Osteoblast (primary cell): ENCODE measurements around the gene PI4KA. TPM values are rescaled to one million over a fixed set of nuclear protein-coding genes. Genes with fewer than 3 reads are reported as not detected.
A peak's percentile ranks its signal among the peaks of the same experiment; 100 is the strongest.

Source experiments
- DNase-seq: peaks from one replicate; pipeline ENCODE4 v3.0.0; 2011; ENCODE audit warnings: low spot score, mixed read lengths; ENCODE audit not compliant: insufficient read length; ENCODE audit errors: missing footprints
- H2AFZ ChIP-seq: 2 replicates; pipeline ENCODE4 v1.6.0; 2011; ENCODE audit warnings: mild to moderate bottlenecking, low read length
- H3K27ac ChIP-seq: 2 replicates; pipeline ENCODE4 v1.5.1; 2011; ENCODE audit warnings: mild to moderate bottlenecking, low read depth, low read length, moderate library complexity
- H3K27me3 ChIP-seq: 2 replicates; pipeline ENCODE4 v1.6.0; 2012; ENCODE audit warnings: mild to moderate bottlenecking, control low read depth, inconsistent platforms, low read length, moderate library complexity; ENCODE audit not compliant: insufficient read depth
- H3K36me3 ChIP-seq: 2 replicates; pipeline ENCODE4 v1.5.1; 2011; ENCODE audit warnings: mild to moderate bottlenecking, low read length, control low read depth, moderate library complexity; ENCODE audit not compliant: insufficient read depth
- H3K4me1 ChIP-seq: 2 replicates; pipeline ENCODE4 v1.5.1; 2011; ENCODE audit warnings: mild to moderate bottlenecking, low read length, control low read depth, moderate library complexity; ENCODE audit not compliant: insufficient read depth
- H3K4me2 ChIP-seq: 2 replicates; pipeline ENCODE4 v1.6.0; 2011; ENCODE audit warnings: mild to moderate bottlenecking, low read length; ENCODE audit not compliant: insufficient read depth
- H3K4me3 ChIP-seq: fragments of 200-600 bp; sonication (generic); 3 replicates; pipeline ENCODE4 v1.5.1; 2012; ENCODE audit warnings: mild to moderate bottlenecking, low read length, inconsistent platforms; ENCODE audit not compliant: insufficient read depth
- H3K79me2 ChIP-seq: 2 replicates; pipeline ENCODE4 v1.6.0; 2012; ENCODE audit warnings: mild to moderate bottlenecking, low read length, control low read depth, inconsistent platforms; ENCODE audit not compliant: insufficient read depth
- H3K9me3 ChIP-seq: 2 replicates; pipeline ENCODE4 v1.5.1; 2011; ENCODE audit warnings: low read depth, low read length, control low read depth
- H4K20me1 ChIP-seq: 2 replicates; pipeline ENCODE4 v1.6.0; 2012; ENCODE audit warnings: mild to moderate bottlenecking, low read length, control low read depth; ENCODE audit not compliant: insufficient read depth
- CTCF ChIP-seq: IDR thresholded peaks from 2 replicates; pipeline ENCODE4 v1.5.1; 2011; ENCODE audit warnings: mild to moderate bottlenecking, low read depth, low read length, moderate library complexity; ENCODE audit errors: extremely low read depth
- total RNA-seq: library from RNA; depleted of rRNA; stranded (reverse); fragments of >200 nt; gene quantifications from 2 replicates; pipeline ENCODE4 v1.2.3, GENCODE V29; 2012

The PI4KA gene
- total RNA-seq, 1 donor: 61.9 TPM

GRCh38 chr22:20658433-20659222, 200.0 kb downstream of the PI4KA start:
- no peaks in the 10 kb centered on the region for H3K79me2 ChIP-seq
- H3K4me2 ChIP-seq: no peak overlapping the region
- peaks cover 30% of the 10 kb centered on the region for H3K27me3 ChIP-seq
- no peaks in the 10 kb centered on the region for H3K9me3 ChIP-seq
- no peaks in the 10 kb centered on the region for H4K20me1 ChIP-seq
- no peak for TF ChIP-seq CTCF
- H3K27ac ChIP-seq: no peak overlapping the region
- H3K36me3 ChIP-seq: no peaks in the 10 kb centered on the region
- H3K4me3 ChIP-seq: no peak overlapping the region
- DNase-seq: peak; percentile 11
- H2AFZ ChIP-seq: no peak overlapping the region
- no peaks in the 10 kb centered on the region for H3K4me1 ChIP-seq

DNA sequence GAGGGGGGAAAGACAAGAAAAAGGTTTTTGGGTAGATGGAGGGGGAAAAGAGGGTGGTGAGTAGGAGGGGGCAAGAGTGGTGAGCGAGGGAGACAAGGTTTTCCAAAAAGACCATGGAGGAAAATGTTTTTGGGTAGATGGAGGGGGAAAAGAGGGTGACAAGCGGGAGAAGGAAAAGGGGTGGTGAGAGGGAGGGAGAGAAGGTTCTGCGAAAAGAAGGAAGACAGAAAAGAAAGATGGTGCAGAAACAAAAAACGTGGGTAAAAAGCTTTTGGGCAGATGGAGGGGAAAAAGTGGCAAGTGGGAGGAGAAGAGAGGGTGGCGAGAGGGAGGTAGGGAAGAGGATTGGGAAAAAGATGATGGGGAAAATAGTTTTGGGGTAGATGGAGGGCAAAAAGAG, 200.6 kb downstream of the PI4KA start:
- DNase-seq: no peak
- Histone ChIP-seq H3K4me2 (no peak overlapping the region), H3K27me3 (peaks cover 29% of the 10 kb centered on the region), H2AFZ (no peak overlapping the region), H3K79me2 (no peaks in the 10 kb centered on the region), H3K27ac (no peak overlapping the region), H3K9me3 (no peaks in the 10 kb centered on the region), H3K4me3 (no peak overlapping the region), H4K20me1 (no peaks in the 10 kb centered on the region), H3K4me1 (no peaks in the 10 kb centered on the region), H3K36me3 (no peaks in the 10 kb centered on the region)
- no peak for TF ChIP-seq CTCF

Other genes starting within 250 kb of the PI4KA start
- not detected in 2 replicates for gene SERPIND1, start 84.7 kb downstream of the PI4KA start, total RNA-seq
- 13.0 and 15.3 TPM in 2 replicates for gene SNAP29, start 196 bp upstream of the PI4KA start, total RNA-seq
- gene CRKL, start 58.6 kb upstream of the PI4KA start, total RNA-seq: 31.2 and 38.4 TPM in 2 replicates
- gene AIFM3, start 108.4 kb upstream of the PI4KA start, total RNA-seq: 0.59 and 0.72 TPM in 2 replicates
- gene LZTR1, start 123.5 kb upstream of the PI4KA start, total RNA-seq: 56.8 and 58.0 TPM in 2 replicates
- 23.9 and 24.2 TPM in 2 replicates for gene THAP7, start 143.3 kb upstream of the PI4KA start, total RNA-seq
- gene P2RX6, start 156.4 kb upstream of the PI4KA start, total RNA-seq: 3.2 and 5.1 TPM in 2 replicates
- under 0.01 and 0.36 TPM in 2 replicates for gene SLC7A4, start 173.8 kb upstream of the PI4KA start, total RNA-seq
- under 0.01 TPM in 1 of 2 replicates, not detected in the other for gene LRRC74B, start 187.1 kb upstream of the PI4KA start, total RNA-seq